ENCODE data around the gene PDIK1L.
A peak's percentile ranks its signal among the peaks of the same experiment; 100 is the strongest.

PDIK1L gene

GRCh38 chr1:26111530-26112406, at the start of gene PDIK1L:
Gene PDIK1L, plus strand, starts transcription at chr1:26111824. Its CDS starts 2,485 bp downstream, at chr1:26114309.
- peak; percentile 97 for DNase-seq

- no peak for DNase-seq
These were observed 47.1 kb upstream of the PDIK1L start for GRCh38 chr1:26064553-26064952.

- DNase-seq, result no peak
These were observed 45.5 kb upstream of the PDIK1L start for GRCh38 chr1:26066160-26066559.

GRCh38 chr1:26066857-26067256, 44.8 kb upstream of the PDIK1L start:
- no peak for DNase-seq

GRCh38 chr1:26067432-26067911, 44.2 kb upstream of the PDIK1L start, which contains the start of gene TRIM63:
Gene TRIM63, minus strand, starts transcription at chr1:26067630. Its CDS starts 136 bp downstream, at chr1:26067494.
- no peak for DNase-seq

GRCh38 chr1:26069941-26070295, 41.7 kb upstream of the PDIK1L start:
- no peak for DNase-seq

GRCh38 chr1:26070296-26070962, 41.2 kb upstream of the PDIK1L start:
- DNase-seq, result no peak

- DNase-seq, result no peak
These were observed 40.7 kb upstream of the PDIK1L start for GRCh38 chr1:26070963-26071342.

GRCh38 chr1:26072305-26072704, 39.3 kb upstream of the PDIK1L start:
- DNase-seq, result no peak

- DNase-seq, result no peak
These were observed 36.0 kb upstream of the PDIK1L start for GRCh38 chr1:26075421-26076144.

- no peak for DNase-seq
These were observed 34.1 kb upstream of the PDIK1L start for GRCh38 chr1:26077524-26077923.

GRCh38 chr1:26078286-26079177, 33.1 kb upstream of the PDIK1L start:
- DNase-seq, result no peak

- no peak for DNase-seq
These were observed 32.5 kb upstream of the PDIK1L start for GRCh38 chr1:26079178-26079563.

- no peak for DNase-seq
These were observed 31.4 kb upstream of the PDIK1L start for GRCh38 chr1:26079960-26080814.

GRCh38 chr1:26081267-26082019, 30.2 kb upstream of the PDIK1L start:
- no peak for DNase-seq

- DNase-seq, result no peak
These were observed 29.6 kb upstream of the PDIK1L start for GRCh38 chr1:26082020-26082350.

GRCh38 chr1:26083208-26083607, 28.4 kb upstream of the PDIK1L start:
- DNase-seq, result no peak

GRCh38 chr1:26084091-26084561, 27.5 kb upstream of the PDIK1L start:
- no peak for DNase-seq

GRCh38 chr1:26084844-26085243, 26.8 kb upstream of the PDIK1L start:
- no peak for DNase-seq

GRCh38 chr1:26089125-26089524, 22.5 kb upstream of the PDIK1L start:
- no peak for DNase-seq

GRCh38 chr1:26090893-26091292, 20.7 kb upstream of the PDIK1L start:
- no peak for DNase-seq

Measured in right forelimb (tissue), 1 donor.